Spleen (tissue), 11 donors: ENCODE results near the gene RGS6. TPM values are rescaled to one million over a fixed set of nuclear protein-coding genes. Genes with fewer than 3 reads are reported as not detected.

Experiments used
- DNase-seq: peaks from one replicate; pipeline ENCODE4 v3.0.0-alpha.2; 2020
- H3K27ac ChIP-seq, 8 donors: fragments of 200-600 bp; sonication (generic) in 7 of 8; 1 replicate in 4 of 8; 2 replicates in 4 of 8; pipeline versions ENCODE4 v1.5.0 to v1.8.0; 2016 to 2021; ENCODE audit warnings: inconsistent platforms in 4 of 8, mild to moderate bottlenecking in 4 of 8, moderate library complexity in 1 of 8
- H3K27me3 ChIP-seq, 7 donors: fragments of 200-600 bp; sonication (generic) in 6 of 7; replicated peaks in 1 of 7; 1 replicate in 4 of 7; 2 replicates in 3 of 7; pipeline versions ENCODE4 v1.5.0 to v1.8.0; 2016 to 2021; ENCODE audit warnings: inconsistent platforms in 3 of 7, mild to moderate bottlenecking in 1 of 7
- H3K36me3 ChIP-seq, 6 donors: fragments of 200-600 bp; sonication (generic) in 5 of 6; 1 replicate in 4 of 6; 2 replicates in 2 of 6; pipeline versions ENCODE4 v1.5.0 to v1.8.0; 2016 to 2021; ENCODE audit warnings: inconsistent platforms in 2 of 6
- H3K4me1 ChIP-seq, 6 donors: fragments of 200-600 bp; sonication (generic) in 5 of 6; 1 replicate in 3 of 6; 2 replicates in 3 of 6; pipeline versions ENCODE4 v1.5.0 to v1.8.0; 2016 to 2021; ENCODE audit warnings: inconsistent platforms in 3 of 6
- H3K4me3 ChIP-seq, 8 donors: fragments of 200-600 bp; sonication (generic) in 7 of 8; 1 replicate in 4 of 8; 2 replicates in 4 of 8; pipeline versions ENCODE4 v1.5.0 to v1.8.0; 2016 to 2021; ENCODE audit warnings: inconsistent platforms in 4 of 8, mild to moderate bottlenecking in 4 of 8, moderate library complexity in 2 of 8
- H3K9me3 ChIP-seq, 8 donors: fragments of 200-600 bp; sonication (generic) in 7 of 8; 1 replicate in 4 of 8; 2 replicates in 4 of 8; pipeline versions ENCODE4 v1.5.0 to v1.8.0; 2016 to 2021; ENCODE audit warnings: inconsistent platforms in 4 of 8
- CTCF ChIP-seq, 11 experiments: fragments of 200-600 bp in 7 of 11; fragments of 450-650 bp in 4 of 11; sonication (generic) in 4 of 11; IDR thresholded peaks in 8 of 11; conservative IDR thresholded peaks in 3 of 11; 1 replicate in 7 of 11; 2 replicates in 4 of 11; pipeline versions ENCODE4 v1.4.0 to v1.8.0; 2016 to 2021; ENCODE audit warnings: antibody characterized with exemption in 11 of 11, inconsistent platforms in 4 of 11, mild to moderate bottlenecking in 1 of 11
- POLR2A ChIP-seq, 3 donors: fragments of 450-650 bp; IDR thresholded peaks; one replicate each; pipeline ENCODE4 v1.5.1; 2017; ENCODE audit warnings: antibody characterized with exemption in 3 of 3, mild to moderate bottlenecking in 1 of 3
- POLR2AphosphoS5 ChIP-seq, 3 donors: sonication (generic); formaldehyde crosslinking; IDR thresholded peaks; one replicate each; pipeline ENCODE4 v1.5.1; 2017; ENCODE audit warnings: antibody characterized with exemption in 3 of 3
- WGBS, 5 donors: extraction: QIAGEN DNeasy Blood & Tissue Kit in 3 of 5; methylation state at CpG; one replicate each; pipeline versions ENCODE4 v1.1.5 to v1.1.7; 2013 to 2018; 5-methylcytosine and 5-hydroxymethylcytosine counted together
- intact Hi-C: fragments of 100-400 bp; cut with DNase I; formaldehyde crosslinking; loops from one replicate; pipeline ENCODE4 v1.15.0; 2023; ENCODE audit warnings: low total_unique reads
- polyA plus RNA-seq, 3 donors: library from polyadenylated mRNA; stranded (reverse); fragments of 200-250 nt; gene quantifications; one replicate each; pipeline ENCODE4 v1.2.1, GENCODE V29; 2013
- total RNA-seq, 7 donors: library from RNA; depleted of rRNA in 3 of 7; stranded (reverse); fragments of >200 nt in 3 of 7; fragmentation: NEBNext Ultra II Directional in 4 of 7; extraction: Animal tissue kit (Norgen Biotek cat#: 25700) in 4 of 7; gene quantifications; one replicate each; pipeline versions ENCODE4 v1.1.0 to v1.2.1, GENCODE V29; 2016 to 2021
- donor health status: healthy with polysubstance abuse.
- donor health status: DM: no; HTN: no; CAD: no; lungs with moderate emphysema.
- donor health status: DM: no; HTN: no; CAD: no.
- donor health status: Bipolar disorder and iron deficiency.
- donor health status: healthy.
- donor health status: DM: no; HTN: no; CAD: no.
- donor health status: DM: yes; HTN: yes; CAD: no.

Gene RGS6
- total and polyA plus RNA-seq, 10 donors: 0.20 to 8.1 (median 2.3) TPM

GRCh38 chr14:72500234-72500838, 568.1 kb downstream of the RGS6 start:
- intact Hi-C loops: no loop called here
- WGBS, 5 donors: 71 to 91% (median 80%) methylated on average over 4 of the region's 4 CpGs

DNA sequence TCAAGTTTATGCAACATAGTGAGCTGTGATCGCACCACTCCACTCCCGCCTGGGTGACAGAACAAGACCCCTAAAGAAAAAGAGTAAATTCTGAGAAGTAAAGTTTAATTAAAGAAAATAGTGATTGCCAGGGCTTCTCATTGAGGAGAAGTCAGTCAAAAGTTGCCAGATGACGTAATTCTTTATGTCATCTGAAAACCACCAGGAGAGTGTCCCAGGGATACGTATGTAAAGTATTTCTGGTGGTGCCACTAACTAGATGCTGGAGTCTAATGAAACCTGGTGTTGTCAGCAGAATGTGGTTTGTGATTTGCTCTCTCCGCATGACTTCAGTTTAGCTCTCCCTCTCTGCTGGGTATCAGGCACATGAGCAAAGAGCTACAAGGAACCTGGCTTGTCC, 569.2 kb downstream of the RGS6 start:
- no peaks in the 10 kb centered on the region for H3K36me3 ChIP-seq
- no peak for DNase-seq
- intact Hi-C loops: no loop called here

More at GRCh38 chr14:72500234-72500838, 568.1 kb downstream of the RGS6 start:
- Histone ChIP-seq H3K36me3 (no peaks in the 10 kb centered on the region), H3K4me1 (no peaks in the 10 kb centered on the region), H3K4me3 (no peak overlapping the region), H3K27me3 (no peaks in the 10 kb centered on the region), H3K9me3 (peaks cover 0 to 11% (median 2%) of the 10 kb centered on the region in 8 donors), H3K27ac (no peak overlapping the region)
- DNase-seq: no peak
- no peak for TF ChIP-seq CTCF (IDR thresholded peaks at IDR 0.05 in 8 of 11, conservative IDR thresholded peaks at IDR 0.05 in 3 of 11)
- no peak for TF ChIP-seq POLR2AphosphoS5 (IDR thresholded peaks at IDR 0.05)
- no peak for TF ChIP-seq POLR2A (IDR thresholded peaks at IDR 0.05)

GRCh38 chr14:72503271-72503670, 571.0 kb downstream of the RGS6 start:
- no peak for DNase-seq
- 79 to 92% (median 84%) methylated on average over 1 of the region's 1 CpG for WGBS, 5 donors
- H3K36me3 ChIP-seq: no peaks in the 10 kb centered on the region
- H3K9me3 ChIP-seq: peaks cover 0 to 11% (median 2%) of the 10 kb centered on the region in 8 donors
- no peak overlapping the region for H3K4me3 ChIP-seq
- intact Hi-C loops: no loop called here
- no peaks in the 10 kb centered on the region for H3K4me1 ChIP-seq
- no peak overlapping the region for H3K27ac ChIP-seq
- TF ChIP-seq POLR2A (IDR thresholded peaks at IDR 0.05) (no peak), POLR2AphosphoS5 (IDR thresholded peaks at IDR 0.05) (no peak), CTCF (IDR thresholded peaks at IDR 0.05 in 8 of 11, conservative IDR thresholded peaks at IDR 0.05 in 3 of 11) (no peak)
- H3K27me3 ChIP-seq: no peaks in the 10 kb centered on the region

More for the DNA sequence above, 569.2 kb downstream of the RGS6 start:
- TF ChIP-seq POLR2AphosphoS5 (IDR thresholded peaks at IDR 0.05): no peak
- no peak for TF ChIP-seq POLR2A (IDR thresholded peaks at IDR 0.05)
- no peak for TF ChIP-seq CTCF (IDR thresholded peaks at IDR 0.05 in 8 of 11, conservative IDR thresholded peaks at IDR 0.05 in 3 of 11)
- Histone ChIP-seq H3K4me1 (no peaks in the 10 kb centered on the region), H3K4me3 (no peak overlapping the region), H3K27me3 (no peaks in the 10 kb centered on the region), H3K9me3 (peaks cover 0 to 11% (median 2%) of the 10 kb centered on the region in 8 donors), H3K27ac (no peak overlapping the region)
- 87 to 98% (median 92%) methylated on average over 5 of the region's 5 CpGs for WGBS, 5 donors

DNA sequence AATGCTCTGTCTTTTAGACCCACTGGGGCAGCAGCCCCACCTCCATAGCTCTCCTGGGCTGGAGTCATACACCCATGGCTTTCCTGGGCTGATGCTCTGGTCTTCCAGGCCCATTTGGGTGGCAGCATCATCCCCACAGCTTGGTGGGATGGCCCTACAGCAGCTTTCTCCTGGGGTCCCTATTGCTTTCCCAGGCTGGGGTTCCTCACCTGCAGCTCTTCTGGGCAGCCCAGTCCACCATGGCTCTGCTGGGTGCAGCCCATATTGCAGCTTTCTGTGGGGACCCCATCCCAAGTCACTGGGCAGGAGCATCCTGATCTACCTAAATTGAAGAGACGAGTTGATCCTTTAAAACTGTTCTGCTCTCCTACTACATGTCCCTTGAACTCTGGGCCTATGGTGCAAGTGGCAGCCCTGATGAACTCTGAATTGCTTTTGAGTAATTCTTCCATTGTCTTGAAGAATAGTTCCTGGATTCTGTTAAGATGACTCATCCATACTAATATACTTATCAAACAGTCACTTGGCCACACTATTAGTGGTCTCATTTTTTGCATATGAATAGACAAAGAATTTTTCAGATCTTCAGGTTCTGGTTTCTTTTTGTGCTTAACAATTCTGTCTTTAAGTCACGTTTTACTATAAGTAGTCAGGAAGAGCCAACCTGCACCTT, 571.6 kb downstream of the RGS6 start:
- Histone ChIP-seq H3K9me3 (peaks cover 0 to 11% (median 2%) of the 10 kb centered on the region in 8 donors), H3K36me3 (no peaks in the 10 kb centered on the region), H3K4me1 (no peaks in the 10 kb centered on the region), H3K27ac (no peak overlapping the region), H3K27me3 (no peaks in the 10 kb centered on the region), H3K4me3 (no peak overlapping the region)
- intact Hi-C loops: no loop called here
- TF ChIP-seq CTCF (IDR thresholded peaks at IDR 0.05 in 8 of 11, conservative IDR thresholded peaks at IDR 0.05 in 3 of 11) (no peak), POLR2AphosphoS5 (IDR thresholded peaks at IDR 0.05) (no peak), POLR2A (IDR thresholded peaks at IDR 0.05) (no peak)
- 86 to 94% (median 88%) methylated on average over 2 of the region's 2 CpGs for WGBS, 5 donors
- DNase-seq: no peak
